K562 (cell line): ENCODE data around the gene PAK1IP1. TPM values are rescaled to one million over a fixed set of nuclear protein-coding genes. Genes with fewer than 3 reads are reported as not detected.

Source experiments
- ATF7 ChIP-seq: fragments of 450-650 bp; IDR thresholded peaks from 2 replicates; pipeline ENCODE4 v1.7.1; 2014; ENCODE audit warnings: mild to moderate bottlenecking, moderate library complexity
- BHLHE40 ChIP-seq: IDR thresholded peaks from 2 replicates; pipeline ENCODE4 v1.6.1; 2011; ENCODE audit warnings: low read length, improper control_type of control experiment
- CBX5 ChIP-seq: IDR thresholded peaks from 2 replicates; pipeline ENCODE4 v1.6.1; 2014; ENCODE audit warnings: low read depth, borderline replicate concordance
- CHD2 ChIP-seq: IDR thresholded peaks from 2 replicates; pipeline ENCODE4 v1.6.1; 2011; ENCODE audit warnings: low read depth, low read length
- CREB5 ChIP-seq: fragments of 250-450 bp; sonication (Bioruptor Pico); IDR thresholded peaks from 2 replicates; pipeline ENCODE4 v1.5.0; 2020; ENCODE audit warnings: mild to moderate bottlenecking
- CXXC5 ChIP-seq: fragments of 250-450 bp; sonication (Bioruptor Pico); IDR thresholded peaks from 2 replicates; pipeline ENCODE4 v1.8.0; 2022; ENCODE audit warnings: inconsistent platforms, mild to moderate bottlenecking, moderate library complexity
- HIVEP1 ChIP-seq: fragments of 250-450 bp; sonication (Bioruptor Pico); IDR thresholded peaks from 2 replicates; pipeline ENCODE4 v1.4.0; 2020; ENCODE audit warnings: mild to moderate bottlenecking
- KLF16 ChIP-seq: IDR thresholded peaks from 2 replicates; pipeline ENCODE4 v1.6.1; 2016; ENCODE audit warnings: antibody characterized with exemption
- L3MBTL2 ChIP-seq: fragments of 450-650 bp; IDR thresholded peaks from 2 replicates; pipeline ENCODE4 v1.6.1; 2016; ENCODE audit warnings: mild to moderate bottlenecking, moderate library complexity
- MNT ChIP-seq, 2 experiments: fragments of 450-650 bp; conservative IDR thresholded peaks; 2 replicates each; pipeline ENCODE4 v1.6.1; 2017; ENCODE audit warnings: mild to moderate bottlenecking in 2 of 2, moderate library complexity in 2 of 2
- NONO ChIP-seq, 2 experiments: fragments of 200-400 bp in 1 of 2; fragments of 450-650 bp in 1 of 2; formaldehyde crosslinking in 1 of 2; IDR thresholded peaks; 2 replicates each; pipeline ENCODE4 v1.6.1; 2017; ENCODE audit warnings: low read depth in 2 of 2, mild to moderate bottlenecking in 2 of 2, moderate library complexity in 2 of 2, low read length in 1 of 2
- PHF21A ChIP-seq: fragments of 450-650 bp; IDR thresholded peaks from 2 replicates; pipeline ENCODE4 v1.6.1; 2017; ENCODE audit warnings: low read depth, borderline replicate concordance
- POLR2AphosphoS2 ChIP-seq: IDR thresholded peaks from 2 replicates; pipeline ENCODE4 v1.6.1; 2012; ENCODE audit warnings: low read length, improper control_type of control experiment
- POLR2B ChIP-seq: fragments of 450-650 bp; IDR thresholded peaks from 2 replicates; pipeline ENCODE4 v1.6.1; 2018; ENCODE audit warnings: low read depth; ENCODE audit not compliant: partially characterized antibody
- RFX1 ChIP-seq: fragments of 450-650 bp; IDR thresholded peaks from 2 replicates; pipeline ENCODE4 v1.6.1; 2016; ENCODE audit warnings: mild to moderate bottlenecking, moderate library complexity
- XRCC4 ChIP-seq: IDR thresholded peaks from one replicate; pipeline ENCODE4 v1.6.1; 2011; ENCODE audit not compliant: insufficient read depth, insufficient read length; ENCODE audit errors: extremely low read depth
- ZFP36 ChIP-seq: fragments of 150-350 bp; IDR thresholded peaks from 2 replicates; pipeline ENCODE4 v1.6.1; 2018; ENCODE audit warnings: low read length, low read depth; ENCODE audit not compliant: partially characterized antibody
- ZMIZ1 ChIP-seq, 2 experiments: fragments of 150-350 bp in 1 of 2; IDR thresholded peaks; 2 replicates each; pipeline ENCODE4 v1.6.1; 2012 to 2016; ENCODE audit warnings: low read depth in 2 of 2, low read length in 2 of 2, mild to moderate bottlenecking in 1 of 2, moderate library complexity in 1 of 2
- ZNF23 ChIP-seq: fragments of 250-450 bp; sonication (Bioruptor Pico); IDR thresholded peaks from 2 replicates; pipeline ENCODE4 v1.4.0; 2020; ENCODE audit warnings: mild to moderate bottlenecking
- ZNF436 ChIP-seq: fragments of 250-450, 450-650 bp; sonication (Bioruptor Pico); formaldehyde crosslinking; IDR thresholded peaks from 2 replicates; pipeline ENCODE4 v1.7.0; 2020; ENCODE audit warnings: mild to moderate bottlenecking
- ZNF449 ChIP-seq: fragments of 250-450 bp; sonication (Bioruptor Pico); IDR thresholded peaks from 2 replicates; pipeline ENCODE4 v1.8.0; 2022; ENCODE audit warnings: moderate library complexity, mild to moderate bottlenecking, inconsistent platforms
- polyA plus RNA-seq, 8 experiments: library from polyadenylated mRNA; depleted of rRNA in 4 of 8; stranded (reverse) in 5 of 8; unstranded in 3 of 8; fragments of >200 nt; fragmentation: Nextera tagmentation in 2 of 8; fragmentation: Illumina TruSeq in 1 of 8; extraction: Ambion mirVana in 2 of 8; extraction: Trizol in 1 of 8; gene quantifications; 2 replicates each; pipeline versions ENCODE4 v1.2.1 to v1.2.3, GENCODE V29; 2011 to 2014; ENCODE audit warnings: inconsistent platforms in 1 of 8, missing spikeins in 1 of 8
- total RNA-seq, 7 experiments: library from RNA; depleted of rRNA in 6 of 7; stranded (reverse); fragments of >200 nt in 6 of 7; fragmentation: Illumina TruSeq in 2 of 7; extraction: Trizol in 2 of 7; gene quantifications; 2 replicates each; pipeline versions ENCODE4 v1.2.1 to v1.2.3, GENCODE V29; 2011 to 2021; ENCODE audit warnings: low replicate concordance in 1 of 7

Gene PAK1IP1
- total and polyA plus RNA-seq, 9 of the 15 experiments (the other 6 are each of a cell fraction or from before 2014, with no cell fraction given), result 50.0 to 200 (median 87.0) TPM

GRCh38 chr6:10747251-10747972 is 52.6 kb downstream of the PAK1IP1 start, which contains the start of gene TMEM14B (continued):
- TF ChIP-seq HIVEP1 (CRISPR knock-in tag) (0 out of 2 replicates have a peak, but pooled peaks have one; percentile 22), BHLHE40 (peak; percentile 97), ZFP36 (no peak), KLF16 (no peak), CHD2 (peak; percentile 54), MNT (conservative IDR thresholded peaks at IDR 0.05) (peak; percentile 89 to 95), CREB5 (CRISPR knock-in tag) (no peak), POLR2B (peak; percentile 92), CXXC5 (CRISPR knock-in tag) (peak; percentile 99), L3MBTL2 (peak; percentile 84), ZMIZ1 (IDR thresholded peaks at IDR 0.05; ENCODE audit: low read depth in 2 of 2, low read length in 2 of 2) (0 out of 4 replicates have a peak, but pooled peaks of 1 of the 2 experiments have one; percentile 46), XRCC4 (no peak), PHF21A (no peak; the same call in 1 of the 2 replicates), RFX1 (no peak), CBX5 (peak; percentile 71; the same call in 1 of the 2 replicates), ATF7 (peak; percentile 80), POLR2AphosphoS2 (peak; percentile 54; the same call in 1 of the 2 replicates), ZNF436 (CRISPR knock-in tag) (peak; percentile 61; the same call in 1 of the 2 replicates), NONO (IDR thresholded peaks at IDR 0.05; ENCODE audit: low read depth in 2 of 2, low read length in 1 of 2) (peak; percentile 15 to 21; a peak in 2 of 4 replicates), ZNF23 (CRISPR knock-in tag) (no peak), ZNF449 (CRISPR knock-in tag) (0 out of 2 replicates have a peak, but pooled peaks have one; percentile 19)
